Sigmoid colon (tissue), 4 donors: ENCODE measurements around the gene NPTX1.

Experiments
- EP300 ChIP-seq, 4 donors: sonication (generic); formaldehyde crosslinking; IDR thresholded peaks; one replicate each; pipeline ENCODE4 v1.6.1; 2017; ENCODE audit warnings: antibody characterized with exemption in 4 of 4
- POLR2A ChIP-seq, 2 donors: fragments of 450-650 bp; IDR thresholded peaks; one replicate each; pipeline ENCODE4 v1.6.1; 2016; ENCODE audit warnings: antibody characterized with exemption in 2 of 2, mild to moderate bottlenecking in 2 of 2, moderate library complexity in 2 of 2
- POLR2AphosphoS5 ChIP-seq, 4 donors: sonication (generic); formaldehyde crosslinking; IDR thresholded peaks; one replicate each; pipeline ENCODE4 v1.6.1; 2017; ENCODE audit warnings: antibody characterized with exemption in 4 of 4
- TF ChIP-seq, protein P1 (sequence below), 4 experiments: fragments of 450-650 bp in 3 of 4; fragments of 200-600 bp in 1 of 4; IDR thresholded peaks; one replicate each; pipeline ENCODE4 v1.5.1; 2016 to 2019; ENCODE audit warnings: antibody characterized with exemption in 4 of 4, mild to moderate bottlenecking in 3 of 4, moderate library complexity in 2 of 4

DNA sequence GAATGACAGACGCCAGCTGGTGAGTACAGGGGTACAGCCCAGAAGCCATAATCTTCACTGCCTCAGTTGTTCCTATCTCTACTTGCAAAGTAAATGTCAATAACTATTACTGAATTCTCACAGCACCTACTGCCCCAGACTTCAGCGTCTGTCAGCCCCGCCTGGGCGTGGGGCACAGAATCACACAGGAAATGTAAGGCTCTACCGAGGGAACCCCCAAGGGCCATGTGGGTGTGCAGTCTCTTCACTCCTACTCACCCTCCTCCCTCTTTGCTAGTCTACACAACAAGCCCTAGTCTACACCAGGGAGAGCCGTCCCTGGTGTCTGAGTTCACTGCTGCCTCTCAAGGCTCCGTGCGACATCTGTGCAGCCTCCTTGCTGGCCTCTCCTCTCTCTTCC is 4.5 kb downstream of the NPTX1 start:
- TF ChIP-seq, protein P1, sequence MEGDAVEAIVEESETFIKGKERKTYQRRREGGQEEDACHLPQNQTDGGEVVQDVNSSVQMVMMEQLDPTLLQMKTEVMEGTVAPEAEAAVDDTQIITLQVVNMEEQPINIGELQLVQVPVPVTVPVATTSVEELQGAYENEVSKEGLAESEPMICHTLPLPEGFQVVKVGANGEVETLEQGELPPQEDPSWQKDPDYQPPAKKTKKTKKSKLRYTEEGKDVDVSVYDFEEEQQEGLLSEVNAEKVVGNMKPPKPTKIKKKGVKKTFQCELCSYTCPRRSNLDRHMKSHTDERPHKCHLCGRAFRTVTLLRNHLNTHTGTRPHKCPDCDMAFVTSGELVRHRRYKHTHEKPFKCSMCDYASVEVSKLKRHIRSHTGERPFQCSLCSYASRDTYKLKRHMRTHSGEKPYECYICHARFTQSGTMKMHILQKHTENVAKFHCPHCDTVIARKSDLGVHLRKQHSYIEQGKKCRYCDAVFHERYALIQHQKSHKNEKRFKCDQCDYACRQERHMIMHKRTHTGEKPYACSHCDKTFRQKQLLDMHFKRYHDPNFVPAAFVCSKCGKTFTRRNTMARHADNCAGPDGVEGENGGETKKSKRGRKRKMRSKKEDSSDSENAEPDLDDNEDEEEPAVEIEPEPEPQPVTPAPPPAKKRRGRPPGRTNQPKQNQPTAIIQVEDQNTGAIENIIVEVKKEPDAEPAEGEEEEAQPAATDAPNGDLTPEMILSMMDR (IDR thresholded peaks at IDR 0.05): no peak
- TF ChIP-seq POLR2A (IDR thresholded peaks at IDR 0.05) (no peak), POLR2AphosphoS5 (IDR thresholded peaks at IDR 0.05) (no peak), EP300 (IDR thresholded peaks at IDR 0.05) (no peak)
